ENCODE measurements around the gene HLCS.

Gene HLCS

DNA sequence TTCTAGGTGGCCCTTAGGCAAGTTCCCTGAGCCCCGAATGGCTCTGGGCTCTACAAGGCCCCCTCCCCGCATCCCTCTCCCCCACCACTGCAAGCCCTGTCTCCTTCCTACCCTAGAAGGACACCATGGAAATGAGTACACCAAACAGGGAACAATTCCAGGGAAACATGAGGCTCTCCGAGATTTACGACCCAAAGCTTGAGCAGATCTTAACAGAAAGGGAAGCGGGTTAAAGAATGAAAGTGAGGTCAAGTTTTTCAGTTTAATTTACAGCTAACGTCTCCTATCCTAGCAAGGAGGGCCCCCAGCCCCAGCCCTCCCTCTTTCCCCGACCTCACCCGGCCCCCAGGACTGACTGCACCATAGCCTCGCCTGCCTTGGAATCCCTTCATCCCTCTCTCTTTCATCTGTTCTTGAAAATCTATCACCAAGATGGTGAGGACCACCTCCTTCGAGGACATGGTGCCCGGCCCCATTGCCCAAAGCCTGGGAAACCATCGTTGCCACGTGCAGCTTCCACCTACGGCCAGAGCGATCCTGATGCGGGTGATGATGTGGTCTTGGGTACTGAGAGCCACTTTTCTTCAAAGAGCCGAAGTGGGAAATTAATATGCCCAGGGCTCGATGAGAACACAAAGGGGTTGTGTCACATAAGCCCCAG lies 237.0 kb downstream of the HLCS start:
- TF ChIP-seq CTCF (IDR thresholded peaks at IDR 0.05) = no peak

DNA sequence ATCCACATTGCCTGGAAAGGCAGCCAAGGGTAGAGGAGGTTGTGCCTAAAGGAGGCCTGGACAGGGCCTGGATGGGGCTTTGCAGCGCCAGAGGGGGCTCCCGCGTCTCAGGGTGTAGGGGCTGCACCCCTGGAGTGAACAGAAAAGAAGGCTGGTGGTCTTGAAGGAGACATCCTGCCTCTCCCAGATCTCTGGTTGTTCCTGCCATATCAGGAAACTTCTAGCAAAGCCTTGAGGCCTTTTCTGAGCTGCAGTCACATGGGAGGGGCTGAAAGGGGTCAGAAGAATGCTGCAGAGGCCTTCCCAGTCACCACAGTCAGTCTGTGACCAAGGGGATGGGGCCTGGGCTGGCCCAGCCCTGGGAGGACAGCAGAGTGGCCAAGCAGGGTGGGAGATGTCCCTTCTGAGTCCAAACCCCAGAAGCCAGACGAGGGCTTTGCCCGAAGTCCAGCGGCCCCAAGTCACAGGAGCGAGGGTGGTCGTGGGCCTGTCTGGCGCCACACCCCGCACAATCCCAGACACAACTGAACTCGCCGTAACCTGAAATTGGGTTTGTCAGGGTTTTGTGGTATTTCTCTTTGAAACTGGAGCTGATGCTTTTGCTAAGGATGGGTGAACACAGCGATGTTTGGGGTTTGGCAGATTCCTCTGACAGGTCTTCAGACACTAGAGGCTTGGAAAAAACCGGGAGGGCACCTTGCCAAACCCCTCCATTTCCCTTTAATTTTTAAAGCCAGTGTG lies 237.9 kb downstream of the HLCS start:
- TF ChIP-seq CTCF (IDR thresholded peaks at IDR 0.05) = no peak

- TF ChIP-seq CTCF (IDR thresholded peaks at IDR 0.05) = no peak
Observed at GRCh38 chr21:36727866-36728265, 238.6 kb downstream of the HLCS start.

DNA sequence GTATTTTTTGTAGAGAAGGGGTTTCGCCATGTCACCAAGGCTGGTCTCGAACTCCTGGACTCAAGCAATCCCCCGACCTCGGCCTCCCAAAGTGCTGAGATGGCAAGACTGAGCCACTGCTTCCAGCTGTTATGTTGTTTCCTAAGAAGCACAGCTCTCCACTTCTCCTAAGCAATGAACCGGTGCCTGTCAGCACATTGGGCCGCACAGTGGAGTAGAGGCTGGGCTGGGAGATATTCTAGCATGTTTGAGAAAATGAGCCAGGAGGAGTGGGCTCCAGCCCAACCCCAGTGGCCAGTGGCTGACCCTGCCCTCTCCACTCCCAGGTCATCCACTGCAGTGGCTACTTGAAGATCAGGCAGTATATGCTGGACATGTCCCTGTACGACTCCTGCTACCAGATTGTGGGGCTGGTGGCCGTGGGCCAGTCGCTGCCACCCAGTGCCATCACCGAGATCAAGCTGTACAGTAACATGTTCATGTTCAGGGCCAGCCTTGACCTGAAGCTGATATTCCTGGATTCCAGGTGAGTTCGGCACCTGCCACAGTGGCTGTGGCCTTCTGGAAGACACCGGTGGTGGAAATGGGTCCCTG lies 240.6 kb downstream of the HLCS start:
- TF ChIP-seq CTCF (IDR thresholded peaks at IDR 0.05) = no peak

DNA sequence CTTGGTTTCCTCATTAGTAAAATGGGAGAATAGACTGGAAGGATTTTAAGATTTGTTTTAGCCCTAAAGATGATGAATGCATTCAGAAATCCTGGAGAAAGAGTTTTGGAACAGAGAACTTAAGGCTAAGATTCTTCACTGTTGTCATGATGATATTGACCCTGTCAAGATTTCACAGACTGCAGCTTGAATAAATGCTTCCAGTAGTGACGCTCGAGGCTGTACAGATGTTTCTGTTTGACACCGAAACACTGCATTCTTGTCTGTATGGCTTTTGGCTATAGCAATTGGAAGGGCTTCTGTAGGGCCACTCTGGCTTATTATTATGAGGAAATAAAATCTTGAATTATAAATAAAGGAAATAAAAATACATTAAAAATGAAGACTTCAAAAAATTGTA lies 241.8 kb downstream of the HLCS start:
- TF ChIP-seq CTCF (IDR thresholded peaks at IDR 0.05) = no peak

DNA sequence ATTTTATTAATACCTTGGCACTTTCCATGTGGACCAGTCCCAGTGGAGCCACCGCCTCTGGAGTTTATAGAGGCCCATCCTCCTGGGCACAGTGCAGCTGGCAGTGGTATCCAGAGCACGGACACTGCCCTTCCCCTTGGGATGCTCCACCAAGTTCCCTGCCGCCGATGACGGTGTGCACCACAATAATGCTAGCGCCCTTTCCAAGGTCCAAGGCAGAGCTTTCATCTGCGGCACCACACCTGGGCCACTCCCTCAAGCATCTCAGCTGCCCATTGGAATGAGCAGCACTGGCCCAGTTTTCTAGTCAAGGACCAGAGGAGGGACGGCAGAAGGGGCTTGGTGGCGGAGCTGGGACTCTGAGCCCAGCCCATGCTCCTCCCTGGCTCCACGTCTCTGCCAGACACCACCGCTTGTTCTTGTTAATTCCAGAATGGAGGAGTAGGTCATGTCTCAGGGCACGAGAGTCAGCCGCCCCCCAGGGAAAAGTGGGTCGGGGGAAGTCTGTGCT lies 243.0 kb downstream of the HLCS start:
- TF ChIP-seq CTCF (IDR thresholded peaks at IDR 0.05) = no peak

- TF ChIP-seq CTCF (IDR thresholded peaks at IDR 0.05) = no peak
Observed at GRCh38 chr21:36722370-36723368, 243.8 kb downstream of the HLCS start.
